DLD1 (cell line): ENCODE data around the gene DIPK2A.

Experiments
- in situ Hi-C: cut with HindIII; loops from 2 replicates; pipeline ENCODE4 v1.10.0; 2017; ENCODE audit warnings: low sequenced_read_pairs

DIPK2A gene

DNA sequence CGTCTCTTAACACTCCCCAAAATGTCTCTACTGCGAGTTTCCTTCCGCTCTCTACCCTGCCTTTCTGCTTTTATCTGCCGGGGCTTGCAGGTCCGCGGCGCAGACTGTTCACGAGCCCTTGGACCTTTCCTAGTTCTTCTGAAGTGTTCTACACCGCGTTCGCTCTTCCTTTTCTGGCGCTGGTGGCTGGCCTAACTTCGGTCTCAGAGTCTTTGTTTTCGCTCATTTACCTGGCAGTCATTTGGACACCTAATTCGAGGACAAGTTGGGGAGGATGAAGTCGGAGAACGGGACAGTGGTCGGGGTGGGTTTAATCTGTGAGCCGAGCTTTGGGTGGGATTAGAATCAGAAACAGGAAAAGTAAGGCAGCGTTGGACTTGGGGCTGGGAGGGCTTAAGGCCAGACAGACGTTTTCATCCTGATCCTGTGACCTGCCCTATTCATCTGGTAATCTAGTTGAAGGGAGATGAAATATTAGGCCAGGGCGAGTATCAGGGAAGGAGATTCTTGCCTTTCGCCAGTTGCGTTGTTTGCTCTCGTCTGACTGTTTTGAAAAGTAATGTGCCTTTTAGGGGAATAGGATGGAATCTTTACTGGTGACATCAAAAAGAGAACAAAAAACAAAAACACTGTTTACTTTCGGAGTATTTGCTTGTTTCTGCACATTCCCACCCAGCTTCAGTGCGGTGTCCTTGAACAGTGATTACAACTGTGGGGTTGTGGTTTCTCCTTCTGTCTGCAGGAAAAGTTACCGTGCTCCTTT is 1.8 kb downstream of the DIPK2A start:
- in situ Hi-C loops = no loop called here

DNA sequence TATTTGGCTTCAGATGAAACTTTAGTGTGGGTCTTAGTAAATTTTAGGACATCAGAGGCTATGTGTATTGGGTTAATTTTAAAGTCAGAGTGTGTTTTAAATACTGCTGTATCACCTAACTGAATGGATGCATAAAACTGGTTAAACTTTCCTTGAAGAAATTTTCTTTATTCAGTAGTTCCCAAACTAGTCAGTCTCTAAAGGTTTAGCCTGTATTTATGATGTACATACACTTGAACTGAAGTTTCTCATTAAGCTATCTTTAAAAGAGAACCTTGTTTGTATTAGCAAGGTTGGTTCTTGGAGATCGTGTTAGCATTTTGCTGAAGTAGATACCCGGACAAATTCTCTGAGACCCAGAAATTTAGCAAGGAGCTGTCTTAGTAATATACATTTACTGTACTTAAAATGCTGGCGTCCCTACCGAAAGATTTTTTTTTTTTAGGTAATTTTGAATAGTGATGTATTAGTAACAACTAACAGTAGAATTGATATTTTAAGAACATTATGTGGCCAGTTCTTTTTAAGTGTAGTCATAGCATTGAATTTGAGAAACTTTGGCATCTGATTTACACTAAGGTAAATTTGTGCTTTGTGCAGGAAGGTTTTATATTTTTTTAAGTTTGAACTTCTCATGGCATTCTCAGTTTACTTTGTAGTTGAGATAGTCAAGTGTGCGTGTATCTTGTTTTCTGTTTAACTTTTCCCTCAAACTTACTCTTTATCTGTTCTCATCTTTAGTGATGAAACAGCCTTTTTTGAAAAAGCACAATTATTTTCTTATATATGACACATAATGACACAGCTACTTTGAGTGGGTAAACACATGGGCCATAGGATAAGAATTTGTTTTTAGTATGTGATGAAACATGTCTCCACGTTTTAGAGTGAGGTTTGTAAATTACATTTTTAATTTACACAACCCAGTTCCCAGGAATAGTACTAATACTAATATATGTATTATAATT is 2.9 kb downstream of the DIPK2A start:
- in situ Hi-C loops = no loop called here

DNA sequence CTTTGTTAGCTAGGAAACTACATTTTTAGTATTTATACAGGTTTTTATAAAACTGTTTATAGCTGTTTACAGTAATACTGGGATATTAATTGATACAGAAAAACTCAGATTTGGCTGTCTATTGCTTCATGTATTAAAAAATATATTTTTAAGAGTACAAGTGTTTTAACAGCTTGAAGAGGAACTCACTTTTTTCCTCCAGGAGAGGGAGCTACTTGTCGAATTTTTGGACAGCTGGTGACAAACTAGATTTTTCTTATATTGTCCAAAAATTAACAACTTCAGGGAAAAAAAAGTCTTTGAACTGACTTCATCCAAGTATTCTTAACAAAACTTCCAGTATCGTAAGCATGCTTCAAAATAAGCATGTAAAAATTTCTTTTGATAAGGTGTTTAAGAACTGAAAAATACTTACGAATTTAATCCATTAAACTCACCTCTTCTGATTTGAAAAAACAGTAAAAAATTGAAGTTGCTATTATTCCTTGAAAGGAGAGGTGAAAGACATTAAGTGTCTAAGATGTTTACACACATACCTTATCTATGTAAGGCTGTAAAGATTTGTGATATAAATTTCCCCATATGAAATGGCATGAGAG is 4.0 kb downstream of the DIPK2A start:
- in situ Hi-C loops = no loop called here

DNA sequence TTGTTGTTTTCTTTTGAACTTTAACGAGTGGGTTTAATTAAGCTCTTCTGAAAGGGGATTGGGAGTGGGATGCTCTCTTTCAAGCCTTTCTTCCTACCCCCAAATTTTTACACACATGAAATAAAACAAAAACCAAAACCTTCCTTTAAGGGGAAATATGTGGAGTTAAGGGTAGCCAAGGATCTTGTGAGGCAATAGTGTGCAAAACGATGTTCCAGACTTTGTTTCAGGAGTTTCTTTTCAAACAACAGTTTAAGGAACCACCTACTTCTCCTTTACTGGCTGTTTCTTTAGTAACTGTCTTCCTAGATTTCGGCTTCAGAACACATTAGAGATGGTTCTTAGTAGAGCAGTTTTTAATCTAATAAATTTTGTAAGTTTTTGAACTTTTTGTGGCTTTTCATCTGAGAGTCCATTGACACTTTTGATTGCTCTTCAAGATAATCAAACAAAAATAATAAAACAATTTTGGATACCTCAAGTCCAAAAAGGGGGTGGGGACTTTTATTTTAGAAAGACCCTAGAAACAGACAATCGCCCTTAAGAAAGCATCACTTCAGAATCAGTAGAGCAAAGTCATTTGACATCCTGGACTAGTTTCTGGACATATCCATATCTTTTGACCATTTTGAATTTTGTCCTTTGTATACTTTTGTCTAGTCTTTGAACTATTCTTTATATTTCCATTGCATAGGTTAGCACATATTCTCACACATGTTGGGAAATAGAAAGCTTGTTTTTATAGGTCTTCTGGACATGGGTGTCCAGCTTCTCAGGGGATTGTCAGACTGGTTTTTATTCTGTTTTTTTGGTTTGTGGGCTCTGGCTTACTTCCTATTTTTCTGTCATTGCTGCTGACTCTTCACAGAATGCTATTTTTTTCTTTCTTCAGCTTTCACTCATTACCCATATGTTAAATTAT is 6.0 kb downstream of the DIPK2A start:
- in situ Hi-C loops = no loop called here

DNA sequence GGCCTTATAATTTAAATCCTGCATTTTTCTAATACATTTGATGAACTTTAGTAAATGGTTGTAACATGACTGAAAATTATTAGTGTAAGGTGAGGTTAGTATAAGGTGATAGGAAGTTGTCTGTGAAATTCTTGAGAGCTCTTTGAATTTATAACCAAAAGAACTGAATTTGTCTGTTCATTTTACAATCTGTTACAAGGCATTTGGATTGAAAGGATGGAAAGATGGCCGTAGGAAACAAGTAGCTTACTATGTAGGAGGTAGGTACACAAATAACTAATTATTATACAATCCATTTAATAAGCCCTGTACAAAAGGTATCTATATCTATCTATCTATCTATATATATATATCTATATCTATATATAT is 6.6 kb downstream of the DIPK2A start:
- in situ Hi-C loops = no loop called here

DNA sequence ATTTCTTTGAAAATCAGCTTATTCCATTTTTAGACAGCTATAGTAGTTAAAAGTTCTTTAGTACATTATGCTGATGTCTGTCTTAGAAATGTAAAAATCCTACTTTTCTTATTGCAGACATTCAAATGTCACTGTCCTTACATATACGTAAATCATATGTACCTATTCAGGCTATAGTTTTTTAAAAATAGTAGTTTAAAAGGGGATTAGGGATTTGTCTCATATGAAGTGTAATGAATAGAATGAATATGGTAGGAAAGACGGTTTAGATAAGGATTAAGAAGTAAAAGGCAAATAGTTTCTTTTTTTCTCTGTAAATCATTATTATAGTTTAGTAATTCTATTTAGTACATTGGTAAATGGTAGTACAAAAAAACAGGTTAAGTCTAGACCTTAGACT is 7.4 kb downstream of the DIPK2A start:
- in situ Hi-C loops = no loop called here

DNA sequence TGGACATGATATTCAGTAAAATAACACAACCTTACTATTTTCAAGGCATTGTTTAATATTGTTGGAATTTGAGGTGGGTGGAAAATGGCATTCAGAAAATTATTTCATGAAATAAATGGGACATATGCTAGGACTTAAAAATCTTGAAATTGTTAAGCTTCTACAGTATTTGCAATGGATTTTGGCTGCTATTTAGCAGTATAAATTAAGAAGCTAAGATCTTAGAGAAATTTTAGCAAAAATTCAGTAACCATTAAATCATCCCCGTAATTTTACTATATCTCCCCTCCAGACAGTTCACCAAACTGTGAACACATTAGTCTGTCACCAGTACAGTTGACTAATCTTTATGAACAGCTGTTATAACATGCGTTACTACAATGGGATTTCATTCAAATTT is 8.2 kb downstream of the DIPK2A start:
- in situ Hi-C loops = no loop called here

DNA sequence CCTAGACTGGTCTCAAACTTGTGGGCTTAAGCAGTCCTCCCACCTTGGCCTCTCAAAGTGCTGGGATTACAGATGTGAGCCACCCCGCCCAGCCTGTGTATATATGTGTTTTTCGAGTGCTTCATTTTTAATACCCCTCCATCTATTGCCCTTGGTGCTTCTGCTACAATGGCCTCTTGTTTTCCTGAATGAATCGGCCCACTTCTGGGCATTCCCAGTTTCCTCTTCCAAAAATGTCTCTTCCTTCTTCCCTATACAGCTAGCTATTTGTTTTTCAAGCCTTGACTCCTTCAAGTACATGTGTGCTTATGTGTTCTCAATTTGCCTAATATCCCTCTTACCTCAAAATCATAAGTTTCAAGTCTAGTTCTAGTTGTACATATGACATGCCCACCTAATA is 16.7 kb downstream of the DIPK2A start:
- in situ Hi-C loops = no loop called here

DNA sequence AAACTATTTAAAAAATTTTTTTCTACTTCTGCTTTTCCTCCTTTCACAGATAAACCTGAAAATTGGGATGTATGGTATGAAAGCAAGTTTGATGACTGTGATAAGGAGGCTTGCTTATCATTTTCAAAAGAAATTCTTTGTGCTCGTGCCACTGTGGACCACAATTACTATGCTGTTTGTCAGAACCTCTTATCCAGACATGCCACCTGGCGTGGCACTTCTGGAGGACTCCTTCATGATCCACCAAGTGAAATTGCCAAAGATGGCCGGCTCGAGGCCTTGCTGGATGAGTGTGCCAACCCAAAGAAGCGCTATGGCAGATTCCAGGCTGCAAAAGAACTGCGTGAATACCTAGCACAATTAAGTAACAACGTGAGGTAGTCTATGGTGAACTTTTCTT is 17.8 kb downstream of the DIPK2A start:
- in situ Hi-C loops = no loop called here

DNA sequence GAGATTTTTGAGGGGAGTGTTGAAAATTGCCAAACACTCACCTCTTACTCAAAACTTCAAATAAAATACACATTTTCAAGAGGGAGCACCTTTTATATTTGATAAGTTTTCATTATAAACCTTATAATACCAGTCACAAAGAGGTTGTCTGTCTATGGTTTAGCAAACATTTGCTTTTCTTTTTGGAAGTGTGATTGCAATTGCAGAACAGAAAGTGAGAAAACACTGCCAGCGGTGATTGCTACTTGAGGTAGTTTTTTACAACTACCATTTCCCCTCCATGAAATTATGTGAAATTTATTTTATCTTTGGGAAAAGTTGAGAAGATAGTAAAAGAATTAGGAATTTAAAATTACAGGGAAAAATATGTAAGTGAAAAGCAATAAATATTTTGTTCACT is 20.1 kb downstream of the DIPK2A start:
- in situ Hi-C loops = no loop called here

DNA sequence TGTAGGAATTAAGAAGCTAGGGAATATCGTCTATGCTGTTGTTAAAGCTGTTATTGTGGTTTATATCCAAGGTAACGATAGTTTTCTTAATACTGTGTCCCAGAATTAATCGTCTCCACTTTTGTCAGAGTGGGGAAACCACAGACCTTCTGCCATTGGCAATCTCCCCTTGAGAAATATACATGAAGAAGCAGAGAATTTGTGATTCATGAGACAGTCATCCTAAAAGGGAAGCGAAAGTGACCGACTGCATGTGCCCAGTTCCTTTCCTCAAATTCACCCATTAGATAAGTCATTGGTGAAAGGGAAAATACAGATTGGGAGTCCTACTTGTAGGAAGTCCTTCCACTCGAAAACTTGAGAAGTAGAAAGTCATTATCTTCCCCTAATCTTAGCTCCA is 26.6 kb downstream of the DIPK2A start:
- in situ Hi-C loops = no loop called here

DNA sequence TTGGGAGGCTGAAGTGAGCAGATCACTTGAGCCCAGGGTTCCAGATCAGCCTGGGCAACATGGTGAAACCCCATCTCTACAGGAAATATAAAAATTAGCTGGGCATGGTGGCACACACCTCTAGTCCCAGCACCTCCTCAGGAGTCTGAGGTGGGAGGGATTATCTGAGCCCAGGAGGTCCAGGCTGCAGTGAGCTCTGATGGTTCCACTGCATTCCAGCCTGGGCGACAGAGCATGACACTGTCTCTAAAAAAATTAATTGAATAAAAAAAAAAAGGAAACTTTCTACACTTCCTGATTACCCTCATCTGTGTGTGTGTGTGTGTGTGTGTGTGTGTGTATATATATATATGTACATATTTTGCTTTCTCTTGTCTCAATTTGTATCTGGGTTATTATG is 31.4 kb downstream of the DIPK2A start:
- in situ Hi-C loops = no loop called here

DNA sequence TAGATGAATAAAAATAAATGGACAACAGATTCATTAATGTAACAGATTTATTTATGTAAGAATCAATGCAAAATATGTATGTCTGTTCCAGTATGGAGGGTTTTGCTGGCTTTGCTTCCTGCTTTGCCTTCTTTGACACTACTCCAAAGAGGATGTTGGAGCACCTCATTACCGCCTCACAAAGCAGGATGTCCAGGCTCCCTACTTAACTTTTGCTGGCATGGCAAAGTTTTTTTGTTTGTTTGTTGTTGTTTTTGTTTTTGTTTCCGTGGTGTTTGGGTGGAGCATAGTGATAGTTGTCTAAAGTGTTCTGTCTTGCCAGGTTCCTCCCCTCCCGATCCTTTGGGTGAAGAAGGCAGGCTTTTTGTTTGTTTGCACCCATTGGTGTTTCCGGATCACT is 38.7 kb downstream of the DIPK2A start:
- in situ Hi-C loops = no loop called here

DNA sequence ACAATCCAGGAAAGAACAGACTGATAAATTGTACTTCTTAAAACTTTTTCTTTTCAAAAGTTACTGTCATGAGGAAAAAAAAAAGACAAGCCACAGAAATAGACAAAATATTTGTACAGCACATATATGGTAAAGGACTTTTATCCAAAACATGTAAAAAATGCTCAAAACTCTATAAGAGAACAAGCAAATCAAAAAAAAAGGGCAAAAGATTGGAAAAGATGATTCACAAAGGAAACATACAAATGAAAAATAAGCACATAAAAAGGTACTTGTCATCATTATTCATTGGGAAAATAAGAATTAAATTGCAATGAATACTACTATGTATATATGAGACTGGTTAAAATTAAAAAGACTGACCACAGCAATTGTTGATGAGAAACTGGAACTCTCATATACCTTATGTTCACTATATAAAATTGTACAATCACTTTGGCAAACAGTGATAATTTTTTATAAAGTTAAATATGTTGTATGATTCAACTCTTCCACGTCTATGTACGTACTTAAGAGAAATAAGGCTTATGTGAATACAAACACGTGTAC is 39.7 kb downstream of the DIPK2A start:
- in situ Hi-C loops = no loop called here

DNA sequence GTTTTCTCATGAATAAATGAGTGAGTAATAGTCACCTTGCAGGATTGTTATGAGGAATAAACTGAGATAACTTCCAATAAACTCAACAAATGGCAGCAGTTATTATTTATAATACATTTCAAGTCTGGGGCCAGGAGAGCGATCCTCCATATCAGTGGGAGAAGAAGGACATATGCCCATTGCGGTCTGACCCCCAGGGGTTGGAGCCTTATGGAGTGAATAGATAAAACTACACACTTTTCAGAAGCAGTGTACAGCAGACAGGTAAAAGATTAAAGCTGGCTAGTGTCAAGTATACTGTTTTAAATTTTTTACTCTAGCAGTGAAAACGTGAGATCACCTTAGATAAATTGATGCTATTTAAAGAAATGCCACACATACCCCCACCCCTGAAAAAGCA is 43.5 kb downstream of the DIPK2A start:
- in situ Hi-C loops = no loop called here

DNA sequence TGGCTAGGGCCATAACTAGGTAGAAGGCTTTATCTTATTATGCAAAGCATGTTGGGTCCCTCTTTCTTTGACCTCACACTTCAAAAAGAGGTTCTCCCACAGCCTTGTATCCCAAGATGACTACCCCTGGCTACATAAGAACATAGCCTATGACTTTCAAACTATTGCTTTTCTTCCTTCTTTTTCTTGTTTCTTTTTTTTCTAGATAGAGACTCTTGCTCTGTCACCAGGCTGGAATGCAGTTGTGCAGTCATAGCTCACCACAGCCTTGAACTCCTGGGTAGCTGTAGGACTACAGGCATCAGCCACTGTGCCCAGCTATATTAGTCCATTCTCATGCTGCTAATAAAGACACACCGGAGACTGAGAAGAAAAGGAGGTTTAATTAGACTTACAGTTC is 47.2 kb downstream of the DIPK2A start:
- in situ Hi-C loops = no loop called here
